Skeletal muscle tissue (tissue), 4 donors: ENCODE measurements around the gene KCNIP3. TPM values are rescaled to one million over a fixed set of nuclear protein-coding genes. Genes with fewer than 3 reads are reported as not detected.
A peak's percentile ranks its signal among the peaks of the same experiment; 100 is the strongest.

Source experiments
- H3K27ac ChIP-seq: one replicate; pipeline ENCODE4 v1.7.0; 2013; ENCODE audit warnings: mild to moderate bottlenecking, low read depth, low read length, inconsistent platforms
- H3K27me3 ChIP-seq, 3 donors: one replicate each; pipeline ENCODE4 v1.7.0; 2013; ENCODE audit warnings: low read length in 3 of 3; ENCODE audit not compliant: control insufficient read depth in 3 of 3, insufficient read depth in 3 of 3
- H3K36me3 ChIP-seq, 3 donors: one replicate each; pipeline ENCODE4 v1.7.0; 2013; ENCODE audit warnings: low read length in 3 of 3; ENCODE audit not compliant: control insufficient read depth in 3 of 3, insufficient read depth in 3 of 3
- H3K4me1 ChIP-seq, 3 donors: one replicate each; pipeline ENCODE4 v1.7.0; 2013; ENCODE audit warnings: low read length in 3 of 3, mild to moderate bottlenecking in 3 of 3; ENCODE audit not compliant: control insufficient read depth in 3 of 3, insufficient read depth in 3 of 3
- H3K4me3 ChIP-seq, 3 donors: one replicate each; pipeline ENCODE4 v1.7.0; 2013; ENCODE audit warnings: low read length in 3 of 3
- H3K9ac ChIP-seq, 3 donors: one replicate each; pipeline ENCODE4 v1.7.0; 2013; ENCODE audit warnings: low read length in 3 of 3, mild to moderate bottlenecking in 3 of 3, moderate library complexity in 2 of 3, low read depth in 1 of 3
- H3K9me3 ChIP-seq, 3 donors: one replicate each; pipeline ENCODE4 v1.7.0; 2013; ENCODE audit warnings: low read length in 3 of 3; ENCODE audit not compliant: control insufficient read depth in 3 of 3
- total RNA-seq: library from RNA; depleted of rRNA; stranded (reverse); fragments of >200 nt; gene quantifications from one replicate; pipeline ENCODE4 v1.2.3, GENCODE V29; 2014
- donor health status: Osteomylitis.

KCNIP3 gene
- total RNA-seq, 1 donor from 2014 or later, result 2.1 TPM

- Histone ChIP-seq H3K4me1 (peaks cover 0 to 12% (median 4%) of the 10 kb centered on the region in 3 donors), H3K36me3 (no peaks in the 10 kb centered on the region), H3K9me3 (no peaks in the 10 kb centered on the region)
Measured at GRCh38 chr2:95334916-95335641, 37.9 kb downstream of the KCNIP3 start.

DNA sequence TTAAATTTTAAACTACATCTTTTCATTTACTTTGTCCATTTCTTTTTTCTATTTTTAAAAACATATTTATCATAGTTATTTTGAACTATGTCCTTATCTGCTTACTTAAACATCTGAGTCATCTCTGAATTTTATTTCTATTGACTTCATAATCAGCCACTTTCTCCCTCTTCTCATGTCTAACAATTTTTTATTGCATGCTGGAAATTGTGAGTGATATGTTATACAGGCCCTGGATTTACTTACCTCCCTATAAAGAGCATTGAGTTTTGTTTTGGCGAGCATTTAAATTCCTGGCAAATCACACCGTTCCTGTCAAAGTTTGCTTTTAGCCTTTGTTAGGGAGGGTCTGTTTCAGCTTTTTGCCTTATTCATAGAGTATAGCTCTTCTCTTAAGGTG is 39.3 kb downstream of the KCNIP3 start:
- peaks cover 4 to 10% (median 7%) of the 10 kb centered on the region in 3 donors for H3K27me3 ChIP-seq
- no peak overlapping the region for H3K9ac ChIP-seq
- H3K4me1 ChIP-seq, result peaks cover 0 to 12% (median 4%) of the 10 kb centered on the region in 3 donors
- H3K4me3 ChIP-seq, result no peak overlapping the region
- no peak overlapping the region for H3K27ac ChIP-seq
- H3K9me3 ChIP-seq, result no peaks in the 10 kb centered on the region
- no peaks in the 10 kb centered on the region for H3K36me3 ChIP-seq

More at GRCh38 chr2:95334916-95335641, 37.9 kb downstream of the KCNIP3 start:
- Histone ChIP-seq H3K9ac (no peak overlapping the region), H3K27ac (no peak overlapping the region), H3K4me3 (no peak overlapping the region), H3K27me3 (peaks cover 0 to 5% (median 0%) of the 10 kb centered on the region in 3 donors)

- H3K27me3 ChIP-seq, result peaks cover 8 to 17% (median 11%) of the 10 kb centered on the region in 3 donors
- no peak overlapping the region for H3K27ac ChIP-seq
- no peak overlapping the region for H3K4me3 ChIP-seq
- H3K36me3 ChIP-seq, result no peaks in the 10 kb centered on the region
- H3K4me1 ChIP-seq, result peaks cover 0 to 12% (median 4%) of the 10 kb centered on the region in 3 donors
- H3K9me3 ChIP-seq, result no peaks in the 10 kb centered on the region
- no peak overlapping the region for H3K9ac ChIP-seq
Measured at GRCh38 chr2:95337829-95338228, 40.7 kb downstream of the KCNIP3 start.

DNA sequence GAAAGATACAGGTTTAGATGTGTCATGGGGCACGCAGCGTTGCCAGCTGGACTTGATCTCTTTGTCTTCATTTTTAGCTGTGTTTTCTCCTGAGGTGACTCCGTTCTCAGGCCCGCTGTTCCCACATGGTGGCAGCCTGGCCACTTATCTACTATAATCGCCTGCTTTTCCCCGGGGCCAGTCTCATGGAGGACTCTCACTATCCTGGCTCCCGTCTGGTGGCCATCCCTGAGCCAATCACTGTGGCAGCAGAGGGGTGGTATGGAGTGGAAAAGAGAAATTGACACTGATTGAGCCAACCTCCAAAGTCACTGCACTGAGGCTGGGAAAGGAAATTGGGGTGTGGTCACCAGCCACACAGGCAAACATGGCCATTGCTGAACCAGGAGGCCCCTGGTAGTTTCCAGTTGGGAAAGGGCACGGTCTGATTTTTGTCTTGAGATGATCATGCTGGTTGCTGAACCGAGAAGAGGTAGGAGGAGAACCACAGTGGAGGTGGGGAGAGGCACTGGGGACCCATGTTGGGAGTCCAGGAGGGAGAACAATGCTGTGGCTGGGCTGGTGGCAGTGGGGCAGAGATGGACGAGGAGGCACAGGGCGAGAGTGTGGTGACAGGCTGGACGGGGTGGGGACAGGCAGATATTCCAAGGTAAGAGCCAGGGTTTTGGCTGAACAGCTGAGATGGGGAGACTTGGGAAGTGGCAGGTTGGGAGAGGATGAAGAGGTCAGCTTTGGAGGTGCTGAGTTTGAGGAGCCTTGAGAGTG is 45.6 kb downstream of the KCNIP3 start:
- Histone ChIP-seq H3K27me3 (peaks cover 25 to 31% (median 30%) of the 10 kb centered on the region in 3 donors), H3K4me1 (peaks cover 9 to 15% (median 10%) of the 10 kb centered on the region in 3 donors), H3K4me3 (no peak overlapping the region), H3K36me3 (no peaks in the 10 kb centered on the region), H3K9me3 (no peaks in the 10 kb centered on the region), H3K27ac (no peak overlapping the region), H3K9ac (no peak overlapping the region)

GRCh38 chr2:95343429-95344214 is 46.5 kb downstream of the KCNIP3 start:
- H3K27me3 ChIP-seq, result peaks cover 25 to 32% (median 25%) of the 10 kb centered on the region in 3 donors

DNA sequence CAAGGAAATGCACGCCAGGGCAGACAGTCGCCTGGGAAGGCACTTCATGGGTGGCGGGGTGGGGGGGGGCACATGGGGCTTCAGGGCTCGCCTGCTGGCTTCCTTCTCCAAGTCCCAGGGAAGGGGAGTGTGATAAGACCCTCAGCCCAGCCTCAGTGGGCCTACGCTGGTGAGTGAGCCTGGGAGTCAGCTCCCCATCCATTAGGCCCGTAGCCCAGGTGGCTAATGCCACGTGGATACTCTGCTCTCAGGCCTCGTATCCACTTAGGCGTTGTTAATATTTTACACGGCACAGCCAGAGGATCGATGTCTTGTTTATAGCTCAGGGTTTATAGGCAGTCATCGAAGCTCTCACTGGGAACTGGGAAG is 47.1 kb downstream of the KCNIP3 start:
- peaks cover 9 to 15% (median 10%) of the 10 kb centered on the region in 3 donors for H3K4me1 ChIP-seq
- no peaks in the 10 kb centered on the region for H3K9me3 ChIP-seq
- peaks cover 25 to 33% (median 25%) of the 10 kb centered on the region in 3 donors for H3K27me3 ChIP-seq

More at GRCh38 chr2:95343429-95344214, 46.5 kb downstream of the KCNIP3 start:
- Histone ChIP-seq H3K9me3 (no peaks in the 10 kb centered on the region), H3K4me1 (peaks cover 9 to 15% (median 10%) of the 10 kb centered on the region in 3 donors), H3K36me3 (no peaks in the 10 kb centered on the region), H3K4me3 (no peak overlapping the region), H3K9ac (no peak overlapping the region), H3K27ac (no peak overlapping the region)

GRCh38 chr2:95344656-95345055 is 47.5 kb downstream of the KCNIP3 start:
- peaks cover 9 to 15% (median 10%) of the 10 kb centered on the region in 3 donors for H3K4me1 ChIP-seq
- peaks cover 25 to 33% (median 25%) of the 10 kb centered on the region in 3 donors for H3K27me3 ChIP-seq
- H3K36me3 ChIP-seq, result no peaks in the 10 kb centered on the region
- no peaks in the 10 kb centered on the region for H3K9me3 ChIP-seq
- no peak overlapping the region for H3K27ac ChIP-seq
- H3K4me3 ChIP-seq, result no peak overlapping the region
- H3K9ac ChIP-seq, result no peak overlapping the region

More for the DNA sequence above, 47.1 kb downstream of the KCNIP3 start:
- H3K27ac ChIP-seq, result no peak overlapping the region
- no peaks in the 10 kb centered on the region for H3K36me3 ChIP-seq
- no peak overlapping the region for H3K4me3 ChIP-seq
- H3K9ac ChIP-seq, result no peak overlapping the region

DNA sequence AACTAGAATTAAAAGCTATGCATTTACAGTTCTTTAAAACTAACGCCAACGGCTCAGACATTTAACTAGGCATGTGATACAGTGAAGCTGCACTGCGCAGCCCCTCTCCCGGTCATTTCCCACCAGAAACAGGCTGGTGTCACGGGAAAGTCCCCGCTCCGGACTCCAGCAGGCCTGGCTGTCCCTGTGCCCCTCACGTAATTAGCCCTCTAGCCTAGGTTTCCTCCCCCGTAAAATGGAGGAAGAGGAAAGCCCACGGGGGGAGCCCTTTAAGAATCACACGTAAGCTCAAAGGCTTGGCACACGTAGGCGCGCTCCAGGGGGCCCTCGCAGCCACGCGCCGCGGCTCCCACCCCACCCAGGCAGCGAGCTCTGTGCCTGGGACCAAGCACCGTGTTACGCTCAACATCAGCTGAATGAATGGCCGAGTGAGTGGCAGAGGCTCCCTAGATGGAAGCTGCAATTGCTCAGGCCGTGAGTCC is 48.0 kb downstream of the KCNIP3 start:
- H3K36me3 ChIP-seq, result no peaks in the 10 kb centered on the region
- H3K27ac ChIP-seq, result no peak overlapping the region
- H3K4me1 ChIP-seq, result peaks cover 9 to 15% (median 10%) of the 10 kb centered on the region in 3 donors
- H3K4me3 ChIP-seq, result peak overlapping the region; percentile 61 to 71 (median 66)
- no peaks in the 10 kb centered on the region for H3K9me3 ChIP-seq
- peak overlapping the region in 2 of 3 donors; percentile 38 to 47 for H3K9ac ChIP-seq
- H3K27me3 ChIP-seq, result peaks cover 25 to 33% (median 25%) of the 10 kb centered on the region in 3 donors

DNA sequence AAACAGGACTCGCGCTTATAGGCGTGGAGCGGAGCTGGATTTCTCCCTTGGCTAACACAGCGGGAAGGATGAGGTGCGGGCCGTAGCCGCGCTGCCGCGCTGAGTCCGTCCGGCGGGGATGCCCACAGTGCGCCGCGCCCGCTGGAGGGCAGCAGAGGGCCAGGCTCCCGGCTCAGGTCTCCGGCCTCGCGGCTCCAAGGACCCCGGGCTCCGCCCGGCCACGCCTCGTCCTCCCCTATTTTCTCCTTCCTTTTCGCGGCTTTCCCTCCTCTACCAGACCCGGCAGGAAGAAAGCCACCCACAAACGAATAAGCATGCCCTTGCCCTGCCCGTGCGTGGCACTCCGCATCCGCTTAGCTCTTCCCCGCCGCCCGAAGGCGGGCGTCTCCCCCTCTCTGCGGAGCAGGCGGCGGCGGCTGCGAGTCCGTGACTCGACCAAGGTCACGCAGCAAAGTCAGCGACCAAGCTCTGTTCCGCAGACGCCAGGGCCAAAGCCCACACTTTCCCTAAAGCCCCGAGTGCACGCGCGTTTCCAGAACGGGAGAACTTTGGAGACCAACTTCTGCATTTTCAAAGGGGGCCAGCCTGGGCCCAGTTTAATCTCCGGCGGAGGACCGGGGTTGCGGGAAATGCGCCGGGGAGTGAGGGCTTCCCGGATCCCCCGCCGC is 48.5 kb downstream of the KCNIP3 start:
- H3K9me3 ChIP-seq, result no peaks in the 10 kb centered on the region
- H3K27ac ChIP-seq, result peak overlapping the region; percentile 51
- peak overlapping the region; percentile 20 to 60 (median 53) for H3K9ac ChIP-seq
- no peaks in the 10 kb centered on the region for H3K36me3 ChIP-seq
- peaks cover 25 to 33% (median 25%) of the 10 kb centered on the region in 3 donors for H3K27me3 ChIP-seq
- H3K4me3 ChIP-seq, result peak overlapping the region; percentile 61 to 71 (median 66)
- peaks cover 9 to 15% (median 10%) of the 10 kb centered on the region in 3 donors for H3K4me1 ChIP-seq
